Esophagus squamous epithelium (tissue), 5 donors: ENCODE measurements around the gene ZC3H14. TPM values are rescaled to one million over a fixed set of nuclear protein-coding genes. Genes with fewer than 3 reads are reported as not detected.
A peak's percentile ranks its signal among the peaks of the same experiment; 100 is the strongest.

Experiments used
- DNase-seq: peaks from one replicate; lab custom pipeline; 2025; lab: John Stamatoyannopoulos, UW
- H3K27ac ChIP-seq, 4 donors: fragments of 200-600 bp; sonication (generic); one replicate each; pipeline ENCODE4 v1.5.1; 2016 to 2019; ENCODE audit warnings: mild to moderate bottlenecking in 1 of 4
- H3K27me3 ChIP-seq, 4 donors: fragments of 200-600 bp; sonication (generic); 1 replicate in 3 of 4; 2 replicates in 1 of 4; pipeline versions ENCODE4 v1.5.1 to v1.6.0; 2017 to 2021; ENCODE audit warnings: antibody characterized with exemption in 1 of 4
- H3K36me3 ChIP-seq, 3 donors: fragments of 200-600 bp; sonication (generic); one replicate each; pipeline ENCODE4 v1.5.1; 2016 to 2019
- H3K4me1 ChIP-seq, 3 donors: fragments of 200-600 bp; sonication (generic); one replicate each; pipeline ENCODE4 v1.5.1; 2017 to 2019
- H3K4me3 ChIP-seq, 4 donors: fragments of 200-600 bp; sonication (generic); 1 replicate in 3 of 4; 2 replicates in 1 of 4; pipeline ENCODE4 v1.5.1; 2016 to 2019; ENCODE audit warnings: mild to moderate bottlenecking in 2 of 4, moderate library complexity in 1 of 4
- H3K9me3 ChIP-seq, 3 donors: fragments of 200-600 bp; sonication (generic); one replicate each; pipeline ENCODE4 v1.5.1; 2016 to 2019
- CTCF ChIP-seq, 6 experiments: fragments of 450-650 bp in 4 of 6; fragments of 200-600 bp in 2 of 6; sonication (generic) in 2 of 6; IDR thresholded peaks; one replicate each; pipeline ENCODE4 v1.5.1; 2016 to 2019; ENCODE audit warnings: antibody characterized with exemption in 6 of 6, mild to moderate bottlenecking in 4 of 6, moderate library complexity in 4 of 6
- POLR2A ChIP-seq, 4 donors: fragments of 450-650 bp; IDR thresholded peaks; one replicate each; pipeline ENCODE4 v1.6.1; 2017; ENCODE audit warnings: antibody characterized with exemption in 4 of 4, mild to moderate bottlenecking in 4 of 4, moderate library complexity in 3 of 4
- WGBS, 2 donors: methylation state at CpG; one replicate each; pipeline ENCODE4 v1.1.5; 2018; 5-methylcytosine and 5-hydroxymethylcytosine counted together
- intact Hi-C: fragments of 100-400 bp; cut with DNase I; formaldehyde crosslinking; loops from one replicate; pipeline ENCODE4 v1.15.0; 2022
- total RNA-seq, 4 donors: library from RNA; depleted of rRNA; stranded (reverse); fragments of >200 nt; gene quantifications; one replicate each; pipeline ENCODE4 v1.1.0, GENCODE V29; 2016
- donor health status: DM: yes; HTN: yes; CAD: no.

ZC3H14 gene
- total RNA-seq, 4 donors from 2014 or later = 28.3 to 52.3 (median 36.1) TPM

- peaks cover 0 to 3% (median 0%) of the 10 kb centered on the region in 4 donors for H3K27me3 ChIP-seq
- no peak overlapping the region for H3K4me3 ChIP-seq
- WGBS, 2 donors = 64 to 66% methylated on average over 3 of the region's 3 CpGs
- peaks cover 5 to 39% (median 7%) of the 10 kb centered on the region in 3 donors for H3K4me1 ChIP-seq
- no peaks in the 10 kb centered on the region for H3K9me3 ChIP-seq
- TF ChIP-seq CTCF (IDR thresholded peaks at IDR 0.05) (no peak), POLR2A (IDR thresholded peaks at IDR 0.05) (no peak)
- intact Hi-C loops = loop anchor here (10.0 kb wide), 1 partner anchor 62 kb away; no protein-coding TSS in a partner anchor
- peak overlapping the region in 1 of 4 donors; percentile 14 for H3K27ac ChIP-seq
- DNase-seq = no peak
- H3K36me3 ChIP-seq = no peaks in the 10 kb centered on the region
Observed at GRCh38 chr14:88556581-88556980, 6.3 kb upstream of the ZC3H14 start.

GRCh38 chr14:88559852-88560251, 3.0 kb upstream of the ZC3H14 start:
- Histone ChIP-seq H3K36me3 (no peaks in the 10 kb centered on the region), H3K4me1 (peaks cover 0 to 34% (median 12%) of the 10 kb centered on the region in 3 donors), H3K27ac (no peak overlapping the region), H3K27me3 (no peaks in the 10 kb centered on the region), H3K4me3 (no peak overlapping the region), H3K9me3 (no peaks in the 10 kb centered on the region)
- peak in 3 of 6 experiments; percentile 9 to 24 (median 17) for TF ChIP-seq CTCF (IDR thresholded peaks at IDR 0.05)
- no peak for TF ChIP-seq POLR2A (IDR thresholded peaks at IDR 0.05)
- WGBS, 2 donors = 15 to 17% methylated on average over 1 of the region's 1 CpG
- no peak for DNase-seq
- intact Hi-C loops = loop anchor here (10.0 kb wide), 1 partner anchor 65 kb away; no protein-coding TSS in a partner anchor

GRCh38 chr14:88562532-88562830, 356 bp upstream of the ZC3H14 start:
- Histone ChIP-seq H3K9me3 (no peaks in the 10 kb centered on the region), H3K27me3 (no peaks in the 10 kb centered on the region), H3K4me1 (peaks cover 0 to 31% (median 16%) of the 10 kb centered on the region in 3 donors), H3K4me3 (peak overlapping the region; percentile 69 to 100 (median 84)), H3K36me3 (peaks cover 0 to 7% (median 0%) of the 10 kb centered on the region in 3 donors), H3K27ac (peak overlapping the region; percentile 83 to 96 (median 94))
- intact Hi-C loops = no loop called here
- DNase-seq = no peak
- WGBS, 2 donors = 13 to 24% methylated on average over 4 to 5 of the region's 5 CpGs
- no peak for TF ChIP-seq CTCF (IDR thresholded peaks at IDR 0.05)
- no peak for TF ChIP-seq POLR2A (IDR thresholded peaks at IDR 0.05)

GRCh38 chr14:88563845-88564244, 1.0 kb downstream of the ZC3H14 start:
- intact Hi-C loops = no loop called here
- Histone ChIP-seq H3K9me3 (no peaks in the 10 kb centered on the region), H3K36me3 (peaks cover 5 to 20% (median 13%) of the 10 kb centered on the region in 3 donors), H3K27me3 (no peaks in the 10 kb centered on the region), H3K27ac (peak overlapping the region in 2 of 4 donors; percentile 93 to 95), H3K4me3 (peak overlapping the region; percentile 69 to 100 (median 84)), H3K4me1 (peaks cover 0 to 31% (median 16%) of the 10 kb centered on the region in 3 donors)
- WGBS, 2 donors = 22 to 24% methylated on average over 7 of the region's 7 CpGs
- TF ChIP-seq POLR2A (IDR thresholded peaks at IDR 0.05) (no peak), CTCF (IDR thresholded peaks at IDR 0.05) (no peak)
- DNase-seq = no peak

GRCh38 chr14:88565427-88565826, 2.6 kb downstream of the ZC3H14 start:
- Histone ChIP-seq H3K27me3 (no peaks in the 10 kb centered on the region), H3K4me1 (peaks cover 0 to 31% (median 16%) of the 10 kb centered on the region in 3 donors), H3K36me3 (peaks cover 5 to 36% (median 21%) of the 10 kb centered on the region in 3 donors), H3K4me3 (no peak overlapping the region), H3K9me3 (no peaks in the 10 kb centered on the region), H3K27ac (no peak overlapping the region)
- intact Hi-C loops = no loop called here
- no peak for TF ChIP-seq CTCF (IDR thresholded peaks at IDR 0.05)
- TF ChIP-seq POLR2A (IDR thresholded peaks at IDR 0.05) = no peak
- no peak for DNase-seq
- 84 to 87% methylated on average over 5 of the region's 5 CpGs for WGBS, 2 donors
